Measurements from ENCODE around the gene FCER2. TPM values are rescaled to one million over a fixed set of nuclear protein-coding genes. Genes with fewer than 3 reads are reported as not detected.

Gene FCER2
- total RNA-seq, 2 experiments from 2014 or later: 0.29 to 0.31 TPM

DNA sequence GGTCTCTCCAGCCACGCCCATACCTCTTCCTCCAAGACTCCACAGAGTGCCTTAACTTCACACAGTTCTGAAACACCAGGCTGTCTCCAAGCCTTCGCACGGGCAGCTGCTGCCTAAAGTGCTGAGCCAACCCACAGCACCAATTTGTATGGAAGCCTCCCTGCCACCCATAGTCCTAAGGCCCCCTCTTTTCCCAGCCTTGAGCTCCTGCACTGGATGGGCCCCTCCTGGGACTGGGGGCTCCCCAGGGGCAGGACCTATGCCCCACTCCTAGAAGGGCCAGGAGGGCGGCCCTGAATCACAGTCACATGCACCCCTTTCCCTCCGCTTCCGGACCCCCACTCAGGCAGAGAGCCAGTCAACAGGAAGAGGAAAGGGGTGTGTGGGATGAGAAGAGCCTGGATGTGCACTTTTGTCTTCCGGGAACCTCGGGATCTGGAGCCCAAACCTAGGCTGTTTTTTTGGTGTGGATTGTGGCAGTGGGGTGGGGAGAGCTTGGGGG lies 5.1 kb upstream of the FCER2 start:
- H3K27ac Mint-ChIP-seq: peak overlapping the region; percentile 84
- peaks cover 22% of the 10 kb centered on the region for H3K27me3 Mint-ChIP-seq (ENCODE audit: low read depth)
- ChIA-PET POLR2A (interaction anchor here (1.1 kb wide), 1 partner anchor 10 kb away, joined by 3 read pairs; no protein-coding TSS in a partner anchor), CTCF (no interaction called here)
- ATAC-seq (no peak), DNase-seq (no peak)
- no peaks in the 10 kb centered on the region for H3K9me3 Mint-ChIP-seq (ENCODE audit: insufficient read depth)
- no peaks in the 10 kb centered on the region for H3K36me3 Mint-ChIP-seq (ENCODE audit: low read depth)
- H3K4me1 Mint-ChIP-seq (ENCODE audit: low read depth): peaks cover 33% of the 10 kb centered on the region
- H3K4me3 Mint-ChIP-seq: peak overlapping the region; percentile 55

DNA sequence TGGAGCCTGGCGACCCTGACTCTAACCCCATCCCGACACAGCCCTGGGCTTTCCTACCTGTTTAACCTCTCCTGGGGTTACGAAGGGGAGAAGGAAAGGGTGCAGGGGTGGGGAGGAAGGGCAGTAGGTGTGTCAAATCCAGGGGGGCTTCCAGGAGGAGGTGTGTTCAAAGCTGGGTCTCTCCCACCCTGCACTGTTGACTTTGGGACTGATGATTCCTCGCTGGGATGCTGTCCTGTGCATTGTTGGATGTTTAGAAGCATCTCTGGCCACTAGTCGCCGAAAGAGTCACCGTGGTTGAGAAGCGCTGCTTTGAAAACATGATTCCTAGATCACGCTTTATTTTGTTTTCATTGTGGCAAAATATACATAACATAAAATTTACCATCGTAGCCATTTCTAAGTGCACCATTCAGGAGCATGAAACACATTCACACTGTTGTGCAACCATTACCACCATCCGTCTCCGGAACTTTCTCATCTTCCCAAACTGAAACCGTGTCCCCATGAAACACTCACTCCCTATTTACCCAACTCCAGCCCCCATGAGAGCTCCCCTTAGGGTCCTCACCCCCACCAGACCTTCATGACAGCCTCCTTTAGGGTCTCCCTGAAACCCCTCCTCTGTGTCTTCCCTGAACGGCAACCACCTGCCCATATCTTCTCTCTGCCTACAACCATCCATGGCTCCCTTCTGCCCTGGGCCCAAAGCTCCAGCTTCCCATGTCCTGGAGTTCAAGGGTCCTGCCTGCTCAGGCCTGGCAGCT lies 4.4 kb upstream of the FCER2 start:
- ChIA-PET POLR2A (interaction anchor here (0.7 to 1.1 kb wide), 3 partner anchors 9 to 731 kb away, joined by 3 read pairs; partner anchors contain the start of genes PET100 and XAB2), CTCF (interaction anchor here (1.0 to 1.6 kb wide), 2 partner anchors 26 to 95 kb away, joined by 3 to 6 read pairs; partner anchors contain the start of gene TRAPPC5)
- no peak for DNase-seq
- Mint-ChIP-seq H3K27me3 (ENCODE audit: low read depth) (peaks cover 22% of the 10 kb centered on the region), H3K36me3 (ENCODE audit: low read depth) (no peaks in the 10 kb centered on the region), H3K27ac (peak overlapping the region; percentile 86), H3K4me1 (ENCODE audit: low read depth) (peaks cover 33% of the 10 kb centered on the region), H3K4me3 (peak overlapping the region; percentile 55), H3K9me3 (ENCODE audit: insufficient read depth) (no peaks in the 10 kb centered on the region)
- ATAC-seq: no peak

DNA sequence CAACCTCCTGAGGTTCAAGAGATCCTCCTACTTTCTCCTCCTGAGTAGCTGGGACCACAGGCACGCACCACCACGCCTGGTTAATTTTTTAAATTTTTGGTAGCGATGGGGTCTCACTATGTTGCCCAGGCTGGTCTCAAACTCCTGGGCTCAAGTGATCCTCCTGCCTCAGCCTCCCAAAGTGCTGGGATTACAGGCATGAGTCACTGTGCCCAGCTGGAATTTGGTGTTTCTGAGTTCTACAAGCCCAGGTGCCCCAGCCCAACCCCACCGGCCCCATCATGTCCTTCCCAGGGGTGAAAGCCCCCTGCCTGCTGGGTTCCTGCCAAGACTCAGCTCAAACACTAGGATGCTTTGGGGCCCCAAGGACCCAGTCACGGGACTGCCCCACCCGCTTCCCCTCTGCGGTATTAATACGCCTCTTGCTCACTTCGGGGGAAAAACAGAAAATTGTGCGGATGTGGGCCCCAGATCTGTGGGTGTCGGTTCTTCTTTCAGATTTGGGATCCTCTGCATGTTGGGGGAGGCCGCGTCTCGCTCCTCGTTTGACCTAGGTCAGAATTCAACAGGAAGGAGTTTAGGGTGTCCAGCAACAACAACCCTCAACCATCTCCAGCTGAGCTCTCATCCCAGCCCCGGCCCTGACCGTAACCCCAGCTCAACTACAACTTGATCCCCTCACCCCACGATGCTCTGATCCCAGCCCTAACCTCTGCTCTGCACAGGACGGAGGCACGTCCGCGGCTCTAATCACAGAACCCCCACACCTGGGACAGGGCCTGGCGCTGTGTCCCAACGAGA lies 3.7 kb upstream of the FCER2 start:
- H3K36me3 Mint-ChIP-seq (ENCODE audit: low read depth): no peaks in the 10 kb centered on the region
- H3K4me1 Mint-ChIP-seq (ENCODE audit: low read depth): peaks cover 33% of the 10 kb centered on the region
- ChIA-PET POLR2A (interaction anchor here (0.7 to 0.9 kb wide), 2 partner anchors 76 to 732 kb away, joined by 3 read pairs; partner anchors contain the start of genes PET100 and XAB2), CTCF (interaction anchor here (0.9 to 1.6 kb wide), 3 partner anchors 24 to 96 kb away, joined by 3 to 6 read pairs (median 4); partner anchors contain the start of gene TRAPPC5)
- ATAC-seq (peak; percentile 87), DNase-seq (peak; percentile 84)
- peaks cover 22% of the 10 kb centered on the region for H3K27me3 Mint-ChIP-seq (ENCODE audit: low read depth)
- H3K4me3 Mint-ChIP-seq: peak overlapping the region; percentile 53
- no peaks in the 10 kb centered on the region for H3K9me3 Mint-ChIP-seq (ENCODE audit: insufficient read depth)
- H3K27ac Mint-ChIP-seq: peak overlapping the region; percentile 86

DNA sequence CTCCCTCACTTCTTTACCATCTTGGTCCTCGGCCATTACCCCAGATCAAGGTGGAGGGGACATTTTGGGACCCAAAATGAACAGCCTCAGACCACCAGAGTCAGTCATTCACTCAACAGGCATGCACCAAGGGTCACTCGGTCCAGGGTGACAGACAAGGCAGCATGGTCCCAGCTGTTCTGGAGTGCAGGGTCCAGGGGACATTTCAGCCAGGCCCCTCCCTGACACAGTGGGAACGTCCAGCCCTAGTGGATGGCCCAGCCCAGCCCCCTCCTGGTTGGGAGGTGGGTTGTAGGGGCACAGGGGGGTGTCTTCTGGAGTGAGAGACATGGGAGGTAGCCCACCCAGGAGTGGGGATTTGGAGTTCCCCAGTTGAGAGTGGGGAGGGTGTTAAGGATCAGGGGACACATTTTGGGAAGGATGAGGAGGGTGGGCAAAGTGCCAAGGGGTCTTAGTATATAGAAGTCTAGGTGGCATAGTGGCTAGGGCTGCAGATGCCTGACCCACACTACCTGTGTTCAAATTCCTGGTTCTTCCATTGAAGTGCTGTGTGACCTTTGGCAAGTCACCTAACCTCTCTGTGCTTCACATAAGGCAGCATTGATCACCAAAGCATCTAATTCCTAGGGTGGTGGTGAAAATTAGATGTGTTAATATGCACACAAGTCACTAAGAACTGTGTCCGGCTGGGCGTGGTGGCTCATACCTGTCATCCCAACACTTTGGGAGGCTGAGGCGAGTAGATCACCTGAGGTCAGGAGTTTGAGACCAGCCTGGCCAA lies 2.5 kb upstream of the FCER2 start:
- ATAC-seq (no peak), DNase-seq (no peak)
- Mint-ChIP-seq H3K4me1 (ENCODE audit: low read depth) (peaks cover 39% of the 10 kb centered on the region), H3K27ac (no peak overlapping the region), H3K27me3 (ENCODE audit: low read depth) (peaks cover 22% of the 10 kb centered on the region), H3K36me3 (ENCODE audit: low read depth) (no peaks in the 10 kb centered on the region), H3K9me3 (ENCODE audit: insufficient read depth) (no peaks in the 10 kb centered on the region), H3K4me3 (no peak overlapping the region)
- CTCF ChIA-PET: interaction anchor here (1.3 kb wide), 1 partner anchor 24 kb away, joined by 4 read pairs; the partner anchor contains the start of gene TRAPPC5
- POLR2A ChIA-PET: no interaction called here

DNA sequence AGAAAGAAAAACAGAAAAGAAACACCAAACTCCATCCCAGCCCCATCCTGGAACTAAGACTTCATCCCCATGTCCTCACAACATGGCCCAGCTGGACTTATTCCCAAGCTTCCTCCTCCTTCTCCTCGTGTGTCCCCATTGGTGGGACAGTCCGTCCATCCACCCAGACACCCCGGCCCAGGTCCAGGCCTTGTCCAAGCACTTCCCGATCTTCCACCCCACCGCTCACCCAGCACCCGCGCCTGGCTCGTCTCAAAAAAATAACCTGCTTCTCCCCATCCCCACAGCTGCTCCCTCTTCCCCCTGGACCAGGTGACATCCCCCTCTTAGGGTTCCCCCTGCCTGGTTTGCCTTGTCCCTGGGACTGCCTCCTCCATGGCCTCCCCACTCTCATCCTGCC lies 1.4 kb upstream of the FCER2 start:
- POLR2A ChIA-PET: no interaction called here

DNA sequence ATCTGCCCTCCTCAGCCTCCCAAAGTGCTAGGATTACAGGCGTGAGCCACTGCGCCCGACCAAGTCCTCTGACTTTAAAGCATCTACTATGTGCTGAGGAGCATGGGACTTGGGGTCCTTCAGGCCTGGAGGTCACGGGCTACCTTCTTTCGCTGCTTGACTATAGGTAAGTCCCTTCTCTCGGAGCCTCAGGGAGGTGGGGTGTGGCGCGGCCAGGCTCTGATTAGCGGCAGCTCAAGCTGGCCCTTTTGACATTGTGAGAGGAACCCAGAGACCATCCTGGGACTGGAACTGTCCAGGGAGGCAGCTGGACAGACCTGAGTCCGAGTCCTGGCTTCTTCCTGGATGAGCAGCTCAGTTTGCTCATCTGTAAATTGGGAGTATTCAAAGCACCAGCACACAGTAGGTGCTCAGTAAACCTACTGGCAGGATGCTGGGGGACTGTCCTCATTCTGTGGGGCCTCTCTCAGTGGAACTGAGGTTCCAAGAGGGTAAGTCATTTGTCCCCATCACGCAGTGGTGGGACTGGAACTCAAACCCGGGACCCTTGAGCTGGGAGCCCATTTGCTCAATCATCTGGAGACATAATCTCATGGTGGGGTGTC lies 780 bp downstream of the FCER2 start:
- no peaks in the 10 kb centered on the region for H3K9me3 Mint-ChIP-seq (ENCODE audit: insufficient read depth)
- no peaks in the 10 kb centered on the region for H3K36me3 Mint-ChIP-seq (ENCODE audit: low read depth)
- H3K4me3 Mint-ChIP-seq: no peak overlapping the region
- POLR2A ChIA-PET: no interaction called here
- CTCF ChIA-PET: interaction anchor here (1.0 kb wide), 1 partner anchor 20 kb away, joined by 3 read pairs; the partner anchor contains the start of gene TRAPPC5
- peaks cover 23% of the 10 kb centered on the region for H3K27me3 Mint-ChIP-seq (ENCODE audit: low read depth)
- DNase-seq: no peak
- peaks cover 31% of the 10 kb centered on the region for H3K4me1 Mint-ChIP-seq (ENCODE audit: low read depth)
- ATAC-seq: no peak
- H3K27ac Mint-ChIP-seq: no peak overlapping the region

More for the DNA sequence above, 1.4 kb upstream of the FCER2 start:
- Mint-ChIP-seq H3K4me1 (ENCODE audit: low read depth) (peaks cover 43% of the 10 kb centered on the region), H3K9me3 (ENCODE audit: insufficient read depth) (no peaks in the 10 kb centered on the region), H3K36me3 (ENCODE audit: low read depth) (no peaks in the 10 kb centered on the region), H3K27me3 (ENCODE audit: low read depth) (peaks cover 26% of the 10 kb centered on the region), H3K4me3 (no peak overlapping the region), H3K27ac (no peak overlapping the region)
- DNase-seq: no peak
- ATAC-seq: no peak
- CTCF ChIA-PET: interaction anchor here (1.3 kb wide), 1 partner anchor 22 kb away, joined by 4 read pairs; the partner anchor contains the start of gene TRAPPC5

DNA sequence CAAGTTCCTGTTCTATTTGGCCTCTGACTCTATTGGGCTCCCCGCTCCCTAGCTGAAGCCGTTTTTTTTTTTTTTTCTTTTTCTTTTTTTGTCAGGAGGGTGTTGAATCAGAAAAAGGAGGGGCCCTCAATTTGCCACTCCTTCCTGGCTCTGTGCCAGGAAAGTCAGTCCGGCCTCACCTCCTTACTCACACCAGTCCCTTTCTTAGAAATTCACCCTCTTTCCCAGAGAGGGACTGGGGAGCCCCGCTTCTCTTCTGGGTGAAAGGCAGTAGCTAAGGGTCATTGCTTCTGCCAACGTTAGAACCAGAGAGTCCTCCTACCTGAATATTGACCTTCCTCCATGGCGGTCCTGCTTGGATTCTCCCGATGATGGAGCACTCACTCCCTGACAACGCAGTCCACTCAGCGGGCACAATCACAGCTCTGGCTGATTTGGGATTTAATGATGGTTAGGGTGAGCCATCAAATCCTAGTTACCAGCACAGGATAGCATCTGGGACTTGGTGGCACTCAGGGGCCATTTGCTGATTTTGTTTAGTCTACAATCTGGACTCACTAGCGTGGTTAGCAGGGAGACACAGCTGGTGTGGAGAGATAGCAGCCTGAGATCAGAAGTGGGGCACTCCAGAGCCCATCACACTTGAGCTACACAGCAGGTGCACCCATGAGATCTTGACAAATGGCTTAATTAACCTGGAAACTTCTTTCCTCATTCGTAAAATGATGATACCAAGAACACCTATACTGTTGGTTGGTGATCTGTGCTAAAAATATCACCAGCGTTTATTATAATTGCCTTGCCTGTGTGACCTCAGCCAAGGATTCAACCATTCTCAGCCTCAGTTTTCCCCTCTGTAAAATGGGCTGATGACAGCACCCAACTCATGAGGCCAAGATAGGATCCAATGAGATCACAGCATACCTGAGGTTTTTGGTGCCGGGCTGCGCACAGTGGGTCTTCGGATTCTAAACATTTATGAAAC lies 2.2 kb downstream of the FCER2 start:
- Mint-ChIP-seq H3K27ac (no peak overlapping the region), H3K4me3 (no peak overlapping the region), H3K27me3 (ENCODE audit: low read depth) (peaks cover 23% of the 10 kb centered on the region), H3K9me3 (ENCODE audit: insufficient read depth) (no peaks in the 10 kb centered on the region), H3K4me1 (ENCODE audit: low read depth) (peaks cover 17% of the 10 kb centered on the region), H3K36me3 (ENCODE audit: low read depth) (no peaks in the 10 kb centered on the region)
- CTCF ChIA-PET: interaction anchor here (3.4 kb wide), 1 partner anchor 19 kb away, joined by 19 read pairs; the partner anchor contains the start of gene TRAPPC5
- POLR2A ChIA-PET: no interaction called here
- ATAC-seq (no peak), DNase-seq (no peak)

DNA sequence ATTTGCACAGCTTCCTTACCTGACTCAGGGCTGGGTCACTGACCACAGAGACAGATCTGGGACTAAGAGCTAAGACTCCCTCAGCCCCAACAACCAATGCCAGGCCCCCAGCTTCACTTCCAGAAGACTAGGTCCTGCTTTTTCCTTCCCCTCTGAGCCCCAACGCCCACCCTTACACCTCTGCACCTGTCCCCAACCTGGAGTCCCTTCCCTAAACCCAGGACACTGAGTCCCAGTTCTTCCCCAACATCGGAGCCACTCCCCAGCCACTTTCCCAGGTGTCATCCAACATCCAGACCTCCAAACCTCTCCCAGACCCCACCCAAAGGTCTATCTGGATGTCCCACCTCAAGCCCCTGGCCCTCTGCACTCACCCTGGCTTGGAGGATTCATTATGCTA lies 2.9 kb downstream of the FCER2 start:
- CTCF ChIA-PET: interaction anchor here (3.4 kb wide), 1 partner anchor 18 kb away, joined by 19 read pairs; the partner anchor contains the start of gene TRAPPC5
- Mint-ChIP-seq H3K36me3 (ENCODE audit: low read depth) (no peaks in the 10 kb centered on the region), H3K4me1 (ENCODE audit: low read depth) (peaks cover 12% of the 10 kb centered on the region), H3K9me3 (ENCODE audit: insufficient read depth) (no peaks in the 10 kb centered on the region), H3K27ac (no peak overlapping the region), H3K4me3 (no peak overlapping the region), H3K27me3 (ENCODE audit: low read depth) (peaks cover 22% of the 10 kb centered on the region)
- ATAC-seq (no peak), DNase-seq (no peak)
- POLR2A ChIA-PET: no interaction called here

DNA sequence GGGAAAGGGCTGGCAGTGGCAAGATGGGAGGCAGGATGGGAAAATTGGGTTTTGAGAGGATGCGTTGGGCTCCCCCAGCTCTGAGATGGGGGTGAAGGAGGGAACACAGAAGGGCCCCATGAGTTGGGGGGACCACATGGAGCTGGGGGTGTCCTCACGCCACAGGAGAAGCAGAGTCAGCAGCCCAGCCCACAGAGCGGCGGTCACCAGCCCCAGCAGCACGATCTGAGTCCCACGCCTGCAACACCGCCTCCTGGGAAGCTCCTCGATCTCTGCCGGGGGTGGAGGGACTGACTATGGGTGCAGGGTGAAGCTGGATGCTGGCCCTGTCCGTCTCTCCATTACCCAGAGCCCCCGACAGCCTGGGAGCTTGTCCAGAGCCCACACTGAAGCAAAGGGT lies 3.3 kb downstream of the FCER2 start:
- Mint-ChIP-seq H3K27ac (no peak overlapping the region), H3K36me3 (ENCODE audit: low read depth) (no peaks in the 10 kb centered on the region), H3K4me3 (no peak overlapping the region), H3K4me1 (ENCODE audit: low read depth) (peaks cover 10% of the 10 kb centered on the region), H3K9me3 (ENCODE audit: insufficient read depth) (no peaks in the 10 kb centered on the region), H3K27me3 (ENCODE audit: low read depth) (peaks cover 17% of the 10 kb centered on the region)
- ChIA-PET POLR2A (no interaction called here), CTCF (interaction anchor here (1.2 to 3.4 kb wide), 2 partner anchors 18 to 130 kb away, joined by 3 to 19 read pairs; partner anchors contain the start of gene TRAPPC5)
- ATAC-seq (no peak), DNase-seq (no peak)

DNA sequence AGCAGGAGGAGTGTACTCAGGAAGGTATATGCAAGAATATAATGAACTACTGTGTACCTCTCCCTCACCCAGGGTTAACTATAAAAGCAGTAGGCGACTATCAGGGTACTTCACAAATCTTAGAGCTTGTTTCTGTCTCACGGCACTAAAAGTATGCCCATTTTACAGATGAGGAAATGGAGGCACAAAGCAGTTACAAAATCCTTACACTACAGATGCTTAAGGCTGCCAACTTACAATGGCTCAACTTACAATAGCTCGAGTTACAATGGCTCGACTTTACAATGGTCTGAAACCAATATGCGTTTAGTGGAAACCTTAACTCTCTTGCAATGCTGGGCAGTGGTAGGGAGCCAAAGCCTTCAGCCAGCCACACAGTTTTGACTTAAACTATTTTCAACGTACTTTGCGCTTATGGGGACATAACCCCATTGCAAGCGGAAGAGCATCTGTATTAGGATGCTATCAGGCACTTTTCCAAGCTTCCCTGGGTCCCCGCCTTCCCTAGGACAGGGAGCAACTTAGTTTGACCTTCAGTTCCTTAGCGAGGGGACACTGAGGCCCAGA lies 4.1 kb downstream of the FCER2 start:
- DNase-seq: no peak
- no peaks in the 10 kb centered on the region for H3K9me3 Mint-ChIP-seq (ENCODE audit: insufficient read depth)
- ATAC-seq: no peak
- peaks cover 13% of the 10 kb centered on the region for H3K27me3 Mint-ChIP-seq (ENCODE audit: low read depth)
- no peaks in the 10 kb centered on the region for H3K36me3 Mint-ChIP-seq (ENCODE audit: low read depth)
- ChIA-PET CTCF (interaction anchor here (1.2 to 3.4 kb wide), 2 partner anchors 17 to 129 kb away, joined by 3 to 19 read pairs; partner anchors contain the start of gene TRAPPC5), POLR2A (interaction anchor here (1.3 kb wide), 1 partner anchor 9 kb away, joined by 3 read pairs; no protein-coding TSS in a partner anchor)
- no peak overlapping the region for H3K4me3 Mint-ChIP-seq
- H3K4me1 Mint-ChIP-seq (ENCODE audit: low read depth): peaks cover 10% of the 10 kb centered on the region
- no peak overlapping the region for H3K27ac Mint-ChIP-seq

Measured in activated CD8-positive, alpha-beta T cell treated with anti-CD3 and anti-CD28 coated beads, Interleukin-2, amount 10 ng/mL, durations not matched to agents 7 days and 5 days (primary cell).